GM12892 (cell line): ENCODE data around the gene SDHB.

ENCODE experiments used
- POLR2A ChIP-seq: IDR thresholded peaks from 2 replicates; pipeline ENCODE4 v1.6.1; 2011; ENCODE audit warnings: low read depth, low read length, control low read depth
- POLR2AphosphoS5 ChIP-seq: IDR thresholded peaks from 2 replicates; pipeline ENCODE4 v1.6.1; 2011; ENCODE audit warnings: low read depth, low read length, control low read depth
- TAF1 ChIP-seq: IDR thresholded peaks from 2 replicates; pipeline ENCODE4 v1.6.1; 2011; ENCODE audit warnings: low read depth, mild to moderate bottlenecking, control low read depth, low read length, borderline replicate concordance

- TF ChIP-seq POLR2AphosphoS5 (no peak), POLR2A (no peak), TAF1 (no peak)
Observed at GRCh38 chr1:17097147-17097546, 43.3 kb upstream of the SDHB start.
